ENCODE data around the gene KLHL29. TPM values are rescaled to one million over a fixed set of nuclear protein-coding genes. Genes with fewer than 3 reads are reported as not detected.
"Not testable (repeated sequence)": the region's sequence is repeated elsewhere in the genome, so short reads cannot be mapped to it uniquely, and the experiment has no call there.

The KLHL29 gene
- total and polyA plus RNA-seq, 2 of the 13 experiments (the other 11 are each of a cell fraction or from before 2014, with no cell fraction given), result 0.01 TPM; not detected in 1

DNA sequence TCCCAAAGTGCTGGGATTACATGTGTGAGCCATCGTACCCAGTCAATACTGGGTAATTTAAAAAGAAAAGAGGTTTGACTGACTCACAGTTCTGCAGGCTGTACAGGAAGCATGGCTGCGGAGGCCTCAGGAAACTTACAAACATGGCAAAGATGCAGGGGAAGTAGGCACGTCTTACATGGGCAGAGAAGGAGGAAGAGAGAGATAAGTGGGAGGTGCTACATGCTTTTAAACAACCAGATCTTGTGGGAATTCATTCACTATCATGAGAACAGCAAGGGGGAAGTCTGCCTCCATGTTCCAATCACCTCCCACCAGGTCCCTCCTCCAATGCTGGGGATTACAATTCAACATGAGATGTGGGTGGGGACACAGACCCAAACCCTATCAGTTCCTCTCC, 349.4 kb downstream of the KLHL29 start (continued):
- no peak for TF ChIP-seq GABPB1 (CRISPR knock-in tag; IDR thresholded peaks at IDR 0.05)
- no peak for TF ChIP-seq RBM39 (IDR thresholded peaks at IDR 0.05; ENCODE audit: low read depth, low read length, poor library complexity, severe bottlenecking)
- TF ChIP-seq ZSCAN20 (CRISPR knock-in tag; IDR thresholded peaks at IDR 0.05; ENCODE audit: borderline replicate concordance), result no peak
- TF ChIP-seq, protein P1, sequence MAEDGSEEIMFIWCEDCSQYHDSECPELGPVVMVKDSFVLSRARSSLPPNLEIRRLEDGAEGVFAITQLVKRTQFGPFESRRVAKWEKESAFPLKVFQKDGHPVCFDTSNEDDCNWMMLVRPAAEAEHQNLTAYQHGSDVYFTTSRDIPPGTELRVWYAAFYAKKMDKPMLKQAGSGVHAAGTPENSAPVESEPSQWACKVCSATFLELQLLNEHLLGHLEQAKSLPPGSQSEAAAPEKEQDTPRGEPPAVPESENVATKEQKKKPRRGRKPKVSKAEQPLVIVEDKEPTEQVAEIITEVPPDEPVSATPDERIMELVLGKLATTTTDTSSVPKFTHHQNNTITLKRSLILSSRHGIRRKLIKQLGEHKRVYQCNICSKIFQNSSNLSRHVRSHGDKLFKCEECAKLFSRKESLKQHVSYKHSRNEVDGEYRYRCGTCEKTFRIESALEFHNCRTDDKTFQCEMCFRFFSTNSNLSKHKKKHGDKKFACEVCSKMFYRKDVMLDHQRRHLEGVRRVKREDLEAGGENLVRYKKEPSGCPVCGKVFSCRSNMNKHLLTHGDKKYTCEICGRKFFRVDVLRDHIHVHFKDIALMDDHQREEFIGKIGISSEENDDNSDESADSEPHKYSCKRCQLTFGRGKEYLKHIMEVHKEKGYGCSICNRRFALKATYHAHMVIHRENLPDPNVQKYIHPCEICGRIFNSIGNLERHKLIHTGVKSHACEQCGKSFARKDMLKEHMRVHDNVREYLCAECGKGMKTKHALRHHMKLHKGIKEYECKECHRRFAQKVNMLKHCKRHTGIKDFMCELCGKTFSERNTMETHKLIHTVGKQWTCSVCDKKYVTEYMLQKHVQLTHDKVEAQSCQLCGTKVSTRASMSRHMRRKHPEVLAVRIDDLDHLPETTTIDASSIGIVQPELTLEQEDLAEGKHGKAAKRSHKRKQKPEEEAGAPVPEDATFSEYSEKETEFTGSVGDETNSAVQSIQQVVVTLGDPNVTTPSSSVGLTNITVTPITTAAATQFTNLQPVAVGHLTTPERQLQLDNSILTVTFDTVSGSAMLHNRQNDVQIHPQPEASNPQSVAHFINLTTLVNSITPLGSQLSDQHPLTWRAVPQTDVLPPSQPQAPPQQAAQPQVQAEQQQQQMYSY (CRISPR knock-in tag; IDR thresholded peaks at IDR 0.05), result no peak
- TF ChIP-seq ZNF337 (CRISPR knock-in tag; IDR thresholded peaks at IDR 0.05; ENCODE audit: borderline replicate concordance, low read depth), result no peak

DNA sequence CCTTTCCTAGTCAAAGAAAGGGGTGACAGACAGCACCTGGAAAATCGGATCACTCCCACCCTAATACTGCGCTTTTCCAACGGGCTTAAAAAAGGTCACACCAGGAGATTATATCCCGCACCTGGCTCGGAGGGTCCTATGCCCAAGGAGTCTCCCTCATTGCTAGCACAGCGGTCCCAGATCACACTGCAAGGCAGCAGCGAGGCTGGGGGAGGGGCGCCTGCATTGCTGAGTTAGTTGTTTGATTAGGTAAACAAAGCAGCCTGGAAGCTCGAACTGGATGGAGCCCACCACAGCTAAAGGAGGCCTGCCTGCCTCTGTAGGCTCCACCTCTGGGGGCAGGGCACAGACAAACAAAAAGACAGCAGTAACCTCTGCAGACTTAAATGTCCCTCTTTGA, 351.8 kb downstream of the KLHL29 start:
- not testable (repeated sequence) for H3K27ac ChIP-seq (ENCODE audit: extremely low read length, insufficient read depth, low read length); ATAC-seq

More for the DNA sequence above, 351.8 kb downstream of the KLHL29 start:
- BruUV-seq (replicated peaks); H3K9ac ChIP-seq (ENCODE audit: insufficient read depth, low read depth, low read length); H4K20me1 ChIP-seq (ENCODE audit: insufficient read depth, low read length); CTCF ChIA-PET (ENCODE audit: low intra/inter-chr PET ratio, low total read pairs); in situ Hi-C loops (cut with HindIII; ENCODE audit: extremely low pct_ligation_motif_present, low pct_unique_long_range_greater_than_20kb); H3K4me3 ChIP-seq (replicated peaks in 1 of 3; ENCODE audit: insufficient read depth in 1 of 3, low read depth in 2 of 3, low read length in 3 of 3); H3K9me3 ChIP-seq (ENCODE audit: low read length); H3K27me3 ChIP-seq (ENCODE audit: control insufficient read depth in 1 of 2, insufficient read depth in 2 of 2, low read length in 2 of 2); H2AFZ ChIP-seq (ENCODE audit: low read length); POLR2A ChIA-PET; DNase-seq (ENCODE audit: low spot score); H3K4me2 ChIP-seq (ENCODE audit: low read depth, low read length); H3K79me2 ChIP-seq (ENCODE audit: insufficient read depth, low read length); intact Hi-C loops (cut with micrococcal nuclease; ENCODE audit: unreplicated experiment); H3K4me1 ChIP-seq (ENCODE audit: insufficient read depth, low read length); FAIRE-seq; H3K36me3 ChIP-seq (replicated peaks in 1 of 2; ENCODE audit: control insufficient read depth in 1 of 2, insufficient read depth in 2 of 2, low read length in 2 of 2): not testable (repeated sequence)
- TF ChIP-seq, protein P2, sequence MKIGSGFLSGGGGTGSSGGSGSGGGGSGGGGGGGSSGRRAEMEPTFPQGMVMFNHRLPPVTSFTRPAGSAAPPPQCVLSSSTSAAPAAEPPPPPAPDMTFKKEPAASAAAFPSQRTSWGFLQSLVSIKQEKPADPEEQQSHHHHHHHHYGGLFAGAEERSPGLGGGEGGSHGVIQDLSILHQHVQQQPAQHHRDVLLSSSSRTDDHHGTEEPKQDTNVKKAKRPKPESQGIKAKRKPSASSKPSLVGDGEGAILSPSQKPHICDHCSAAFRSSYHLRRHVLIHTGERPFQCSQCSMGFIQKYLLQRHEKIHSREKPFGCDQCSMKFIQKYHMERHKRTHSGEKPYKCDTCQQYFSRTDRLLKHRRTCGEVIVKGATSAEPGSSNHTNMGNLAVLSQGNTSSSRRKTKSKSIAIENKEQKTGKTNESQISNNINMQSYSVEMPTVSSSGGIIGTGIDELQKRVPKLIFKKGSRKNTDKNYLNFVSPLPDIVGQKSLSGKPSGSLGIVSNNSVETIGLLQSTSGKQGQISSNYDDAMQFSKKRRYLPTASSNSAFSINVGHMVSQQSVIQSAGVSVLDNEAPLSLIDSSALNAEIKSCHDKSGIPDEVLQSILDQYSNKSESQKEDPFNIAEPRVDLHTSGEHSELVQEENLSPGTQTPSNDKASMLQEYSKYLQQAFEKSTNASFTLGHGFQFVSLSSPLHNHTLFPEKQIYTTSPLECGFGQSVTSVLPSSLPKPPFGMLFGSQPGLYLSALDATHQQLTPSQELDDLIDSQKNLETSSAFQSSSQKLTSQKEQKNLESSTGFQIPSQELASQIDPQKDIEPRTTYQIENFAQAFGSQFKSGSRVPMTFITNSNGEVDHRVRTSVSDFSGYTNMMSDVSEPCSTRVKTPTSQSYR (CRISPR knock-in tag; IDR thresholded peaks at IDR 0.05; ENCODE audit: borderline replicate concordance), result peak; percentile 51; the same call in 1 of the 2 replicates
- WGBS (ENCODE audit: low lambda C conversion rate), result 98% methylated on average over 8 of the region's 9 CpGs

Data from HepG2 (cell line).